Nephron (organoid): ENCODE measurements around the gene TIGD1.
A peak's percentile ranks its signal among the peaks of the same experiment; 100 is the strongest.

ENCODE experiments used
- H3K27ac Mint-ChIP-seq, 3 experiments: 2 replicates each; pipeline ENCODE4 v1.8.0; 2020; ENCODE audit warnings: mixed read lengths in 3 of 3, mild to moderate bottlenecking in 2 of 3, moderate library complexity in 1 of 3
- H3K27me3 Mint-ChIP-seq: 2 replicates; pipeline ENCODE4 v1.8.0; 2021; ENCODE audit warnings: low read depth, mild to moderate bottlenecking, moderate library complexity, mixed read lengths
- H3K36me3 Mint-ChIP-seq: 2 replicates; pipeline ENCODE4 v1.8.0; 2020; ENCODE audit warnings: low read depth, mixed read lengths
- H3K4me1 Mint-ChIP-seq: 2 replicates; pipeline ENCODE4 v1.8.0; 2020; ENCODE audit warnings: mixed read lengths
- H3K4me3 Mint-ChIP-seq, 3 experiments: 2 replicates each; pipeline ENCODE4 v1.8.0; 2020; ENCODE audit warnings: mild to moderate bottlenecking in 3 of 3, mixed read lengths in 3 of 3, moderate library complexity in 2 of 3
- H3K9me3 Mint-ChIP-seq: 2 replicates; pipeline ENCODE4 v1.8.0; 2020; ENCODE audit warnings: mixed read lengths
- CTCF ChIP-seq, 3 experiments: fragments of 200-600 bp; sonication (generic); IDR thresholded peaks; one replicate each; pipeline ENCODE4 v1.5.0; 2021; ENCODE audit warnings: antibody characterized with exemption in 3 of 3; ENCODE audit not compliant: unreplicated experiment in 3 of 3

The TIGD1 gene

DNA sequence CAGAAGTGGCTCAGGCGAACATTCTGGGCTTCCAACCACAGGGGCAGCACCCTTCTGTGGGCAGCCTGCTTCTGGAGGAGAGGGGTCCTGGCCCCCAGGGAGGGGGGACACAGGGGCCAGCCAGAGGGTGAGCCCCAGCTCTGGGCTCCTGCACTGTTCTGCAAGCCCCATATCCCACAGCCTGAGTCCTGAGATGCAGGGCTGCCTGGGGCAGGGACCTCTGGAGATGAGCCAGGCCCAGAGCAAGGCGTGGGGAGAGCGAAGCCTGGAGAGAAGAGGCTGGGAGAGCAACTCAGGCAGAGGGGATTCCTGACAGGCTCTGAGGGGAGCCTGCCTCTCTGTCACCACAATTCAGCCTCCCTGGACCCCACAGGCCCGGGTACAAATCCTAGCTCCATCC, 43.6 kb downstream of the TIGD1 start:
- Mint-ChIP-seq H3K4me3 (no peak overlapping the region), H3K36me3 (no peaks in the 10 kb centered on the region), H3K4me1 (peaks cover 20% of the 10 kb centered on the region), H3K9me3 (no peaks in the 10 kb centered on the region), H3K27ac (peak overlapping the region in 1 of 3 experiments; percentile 22), H3K27me3 (peaks cover 73% of the 10 kb centered on the region)
- no peak for TF ChIP-seq CTCF (IDR thresholded peaks at IDR 0.05; ENCODE audit: unreplicated experiment in 3 of 3)

DNA sequence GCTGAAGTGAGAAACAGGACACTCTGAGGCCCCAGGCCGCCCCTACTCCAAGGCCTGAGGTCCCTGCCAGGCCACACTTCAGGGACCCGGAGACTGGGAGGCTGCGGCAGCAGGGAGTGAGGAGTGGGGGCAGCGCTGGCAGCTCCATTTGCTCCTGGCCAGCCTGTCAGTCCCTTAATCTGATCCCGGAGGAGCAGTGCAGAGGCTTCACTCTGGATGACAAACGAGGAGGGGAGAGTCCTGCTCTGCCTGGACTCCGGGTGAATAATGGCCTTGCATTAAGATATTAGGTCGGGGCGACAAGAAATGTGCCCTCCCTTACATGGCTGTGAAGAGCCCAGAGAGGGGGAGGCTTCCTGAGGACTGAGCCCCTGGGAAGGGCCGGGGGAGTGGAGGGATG, 44.5 kb downstream of the TIGD1 start:
- H3K27me3 Mint-ChIP-seq: peaks cover 70% of the 10 kb centered on the region
- H3K9me3 Mint-ChIP-seq: no peaks in the 10 kb centered on the region
- H3K4me3 Mint-ChIP-seq: peak overlapping the region in 2 of 3 experiments; percentile 23 to 44
- peak overlapping the region in 1 of 3 experiments; percentile 22 for H3K27ac Mint-ChIP-seq
- TF ChIP-seq CTCF (IDR thresholded peaks at IDR 0.05; ENCODE audit: unreplicated experiment in 3 of 3): no peak
- H3K4me1 Mint-ChIP-seq: peaks cover 20% of the 10 kb centered on the region
- no peaks in the 10 kb centered on the region for H3K36me3 Mint-ChIP-seq

DNA sequence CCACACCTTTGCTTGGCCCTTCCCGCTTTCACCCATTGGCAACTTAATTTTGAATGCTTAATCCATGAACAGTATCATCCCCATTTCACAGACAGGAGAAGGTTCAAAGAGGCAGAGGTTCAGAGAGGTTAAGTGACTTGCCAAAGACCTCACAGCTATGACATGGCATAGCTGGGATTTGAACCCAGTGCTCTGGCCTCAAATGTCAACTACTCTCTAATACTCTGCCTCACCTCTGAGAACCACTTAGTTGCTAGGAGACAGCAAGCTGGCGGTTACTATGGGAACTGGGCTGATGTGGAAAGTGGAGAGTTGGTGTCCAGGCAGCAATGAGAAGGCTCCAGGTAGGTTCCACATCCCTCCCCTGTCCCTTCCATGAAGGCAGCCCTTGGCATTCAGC, 45.9 kb downstream of the TIGD1 start:
- Mint-ChIP-seq H3K36me3 (no peaks in the 10 kb centered on the region), H3K4me1 (peaks cover 20% of the 10 kb centered on the region), H3K4me3 (peak overlapping the region; percentile 46 to 69 (median 46)), H3K9me3 (no peaks in the 10 kb centered on the region), H3K27ac (no peak overlapping the region), H3K27me3 (peaks cover 71% of the 10 kb centered on the region)
- TF ChIP-seq CTCF (IDR thresholded peaks at IDR 0.05; ENCODE audit: unreplicated experiment in 3 of 3): no peak

DNA sequence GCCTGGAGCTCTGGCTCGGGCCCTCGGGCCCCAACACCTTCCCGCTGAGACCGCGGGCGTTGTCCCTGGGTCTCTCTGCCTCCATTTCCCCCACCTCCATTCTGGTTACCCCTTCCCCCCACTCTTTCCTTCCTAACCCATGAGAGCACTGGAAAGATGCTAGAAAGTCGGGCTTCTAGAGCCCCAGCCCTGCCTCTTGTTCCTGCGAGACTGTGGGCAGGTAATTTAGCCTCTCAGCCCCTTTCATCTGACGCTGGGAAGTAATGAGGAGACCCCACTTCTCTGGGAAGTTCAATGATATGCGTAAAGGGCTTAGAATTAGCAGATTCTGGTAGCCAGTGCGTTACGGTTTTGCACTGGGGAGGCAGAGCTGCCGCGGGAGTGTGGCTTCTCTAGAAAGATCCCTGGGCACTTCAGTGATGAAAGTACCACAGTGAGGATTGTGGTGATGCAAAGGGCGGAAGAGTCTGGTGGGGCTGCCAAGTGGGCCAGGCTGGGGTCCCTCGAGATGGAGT, 46.5 kb downstream of the TIGD1 start:
- Mint-ChIP-seq H3K4me1 (peaks cover 20% of the 10 kb centered on the region), H3K27ac (peak overlapping the region in 1 of 3 experiments; percentile 49), H3K36me3 (no peaks in the 10 kb centered on the region), H3K27me3 (peaks cover 72% of the 10 kb centered on the region), H3K4me3 (peak overlapping the region; percentile 70 to 79 (median 71)), H3K9me3 (no peaks in the 10 kb centered on the region)
- no peak for TF ChIP-seq CTCF (IDR thresholded peaks at IDR 0.05; ENCODE audit: unreplicated experiment in 3 of 3)

GRCh38 chr2:232502911-232503808, 47.2 kb downstream of the TIGD1 start:
- H3K4me3 Mint-ChIP-seq: peak overlapping the region; percentile 70 to 84 (median 79)
- no peaks in the 10 kb centered on the region for H3K9me3 Mint-ChIP-seq
- H3K4me1 Mint-ChIP-seq: peaks cover 20% of the 10 kb centered on the region
- peak overlapping the region in 2 of 3 experiments; percentile 12 to 49 for H3K27ac Mint-ChIP-seq
- TF ChIP-seq CTCF (IDR thresholded peaks at IDR 0.05; ENCODE audit: unreplicated experiment in 3 of 3): no peak
- peaks cover 72% of the 10 kb centered on the region for H3K27me3 Mint-ChIP-seq
- H3K36me3 Mint-ChIP-seq: no peaks in the 10 kb centered on the region
